HTR-8/SVneo (cell line): Measurements from ENCODE around the gene SNX24.
A peak's percentile ranks its signal among the peaks of the same experiment; 100 is the strongest.

ENCODE experiments used
- DNase-seq: peaks from one replicate; pipeline ENCODE4 v3.0.0; 2011; ENCODE audit warnings: low spot score, mixed read lengths; ENCODE audit not compliant: insufficient read length
- FAIRE-seq: peaks from 2 replicates; lab custom pipeline; 2011; peaks lifted over from hg19 to GRCh38; lab: Jason Lieb, UNC

The SNX24 gene

GRCh38 chr5:122915717-122916461 is 70.5 kb downstream of the SNX24 start:
- FAIRE-seq (no peak), DNase-seq (no peak)

GRCh38 chr5:122916490-122916889 is 71.1 kb downstream of the SNX24 start:
- DNase-seq (no peak), FAIRE-seq (no peak)

GRCh38 chr5:122919969-122920368 is 74.6 kb downstream of the SNX24 start:
- FAIRE-seq: no peak
- no peak for DNase-seq

- no peak for FAIRE-seq
Measured at GRCh38 chr5:122921826-122922225, 76.4 kb downstream of the SNX24 start.

GRCh38 chr5:122924203-122924602 is 78.8 kb downstream of the SNX24 start:
- DNase-seq (peak; percentile 39), FAIRE-seq (no peak)

More at GRCh38 chr5:122921826-122922225, 76.4 kb downstream of the SNX24 start:
- no peak for DNase-seq

- DNase-seq: no peak
- FAIRE-seq: no peak
Measured at GRCh38 chr5:122924719-122925395, 79.4 kb downstream of the SNX24 start.

- no peak for FAIRE-seq
Measured at GRCh38 chr5:122929001-122929400, 83.6 kb downstream of the SNX24 start.

GRCh38 chr5:122929980-122930379 is 84.6 kb downstream of the SNX24 start:
- FAIRE-seq: no peak
- no peak for DNase-seq

More at GRCh38 chr5:122929001-122929400, 83.6 kb downstream of the SNX24 start:
- no peak for DNase-seq

GRCh38 chr5:122933956-122934355 is 88.5 kb downstream of the SNX24 start:
- DNase-seq (no peak), FAIRE-seq (no peak)

- FAIRE-seq: no peak
- no peak for DNase-seq
Measured at GRCh38 chr5:122936088-122936487, 90.7 kb downstream of the SNX24 start.

- DNase-seq: no peak
- no peak for FAIRE-seq
Measured at GRCh38 chr5:122937914-122938313, 92.5 kb downstream of the SNX24 start.

- DNase-seq: no peak
- FAIRE-seq: no peak
Measured at GRCh38 chr5:122940890-122941289, 95.5 kb downstream of the SNX24 start.

- DNase-seq (no peak), FAIRE-seq (no peak)
Measured at GRCh38 chr5:122941737-122942136, 96.3 kb downstream of the SNX24 start.

GRCh38 chr5:122942164-122942914 is 96.9 kb downstream of the SNX24 start:
- peak; percentile 20 for FAIRE-seq

GRCh38 chr5:122943050-122943698 is 97.8 kb downstream of the SNX24 start:
- no peak for DNase-seq
- no peak for FAIRE-seq

More at GRCh38 chr5:122942164-122942914, 96.9 kb downstream of the SNX24 start:
- DNase-seq: peak; percentile 29

- DNase-seq (no peak), FAIRE-seq (no peak)
Measured at GRCh38 chr5:122944051-122944450, 98.6 kb downstream of the SNX24 start.

GRCh38 chr5:122947372-122947771 is 102.0 kb downstream of the SNX24 start:
- DNase-seq (no peak), FAIRE-seq (no peak)

- DNase-seq (no peak), FAIRE-seq (no peak)
Measured at GRCh38 chr5:122947772-122948171, 102.4 kb downstream of the SNX24 start.

- FAIRE-seq (no peak), DNase-seq (no peak)
Measured at GRCh38 chr5:122948319-122948718, 102.9 kb downstream of the SNX24 start.

- no peak for FAIRE-seq
- DNase-seq: no peak
Measured at GRCh38 chr5:122951658-122952057, 106.2 kb downstream of the SNX24 start.
